ENCODE data around the gene IL18BP.

The IL18BP gene

DNA sequence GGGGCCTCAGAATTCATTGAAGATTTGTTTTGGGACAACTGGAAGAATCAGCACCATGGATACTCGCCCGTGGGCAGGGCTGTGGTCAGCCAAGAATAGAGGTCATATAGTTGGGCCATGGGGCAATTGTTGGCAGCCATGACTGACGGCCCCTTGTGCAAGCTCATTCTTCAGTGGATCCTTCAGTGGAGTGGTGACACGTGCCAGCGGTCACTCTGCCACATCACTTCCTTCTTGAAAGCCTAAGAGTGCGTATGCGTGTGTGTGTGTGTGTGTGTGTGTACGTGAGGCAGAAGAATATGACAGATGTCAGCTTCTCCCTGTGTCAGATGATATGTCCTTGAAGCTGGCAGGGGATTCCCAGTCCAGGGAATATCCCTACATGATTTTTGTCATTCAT, 1.8 kb upstream of the IL18BP start:
- no peak for DNase-seq (ENCODE audit: low spot score)

DNA sequence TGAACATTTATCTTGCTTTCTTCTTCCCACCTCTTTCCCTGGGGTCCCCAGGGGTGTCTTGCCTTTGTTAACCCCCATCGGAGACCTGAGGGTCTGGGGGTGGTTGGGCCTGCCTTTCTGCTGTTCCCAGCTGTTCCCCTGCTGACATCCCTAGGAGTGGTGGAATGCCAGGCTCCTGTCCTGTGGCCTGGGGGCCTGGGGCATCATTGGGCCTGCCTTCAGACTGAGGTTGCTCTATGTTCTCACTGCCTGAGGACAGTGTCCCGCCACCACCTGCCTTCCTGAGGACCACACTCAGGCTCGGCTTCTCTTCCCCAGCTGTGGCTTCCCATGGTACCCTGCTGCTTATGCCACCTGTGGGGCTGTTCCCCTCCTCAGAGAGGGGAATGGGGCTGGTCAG, 1.1 kb upstream of the IL18BP start:
- no peak for DNase-seq (ENCODE audit: low spot score)

DNA sequence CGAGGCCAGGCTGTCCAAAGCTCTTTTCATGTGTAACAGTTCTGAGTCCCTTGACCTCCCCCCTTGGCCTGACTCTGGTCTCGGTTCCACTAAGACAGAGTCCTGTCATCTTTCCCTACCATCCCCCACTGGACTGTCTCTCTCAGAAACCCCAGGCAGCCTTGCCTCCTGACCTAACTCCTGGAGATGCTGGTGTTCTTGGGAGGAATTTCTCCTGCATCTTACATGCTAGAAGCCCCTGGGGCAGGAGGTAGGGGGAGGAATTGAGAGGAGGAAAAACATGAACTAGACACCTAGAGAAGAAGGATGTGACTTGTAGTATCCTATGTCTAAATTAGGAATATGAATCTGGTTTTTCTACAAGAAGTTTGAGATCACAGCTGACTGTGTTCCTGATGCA, 648 bp upstream of the IL18BP start:
- no peak for DNase-seq (ENCODE audit: low spot score)

DNA sequence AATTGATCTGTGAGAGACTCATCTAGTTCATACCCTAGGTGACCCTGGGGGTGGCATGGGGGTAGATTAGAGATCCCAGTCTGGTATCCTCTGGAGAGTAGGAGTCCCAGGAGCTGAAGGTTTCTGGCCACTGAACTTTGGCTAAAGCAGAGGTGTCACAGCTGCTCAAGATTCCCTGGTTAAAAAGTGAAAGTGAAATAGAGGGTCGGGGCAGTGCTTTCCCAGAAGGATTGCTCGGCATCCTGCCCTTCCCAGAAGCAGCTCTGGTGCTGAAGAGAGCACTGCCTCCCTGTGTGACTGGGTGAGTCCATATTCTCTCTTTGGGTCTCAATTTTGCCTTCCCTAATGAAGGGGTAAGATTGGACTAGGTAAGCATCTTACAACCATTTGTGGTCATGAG, 653 bp downstream of the IL18BP start:
- no peak for DNase-seq (ENCODE audit: low spot score)

DNA sequence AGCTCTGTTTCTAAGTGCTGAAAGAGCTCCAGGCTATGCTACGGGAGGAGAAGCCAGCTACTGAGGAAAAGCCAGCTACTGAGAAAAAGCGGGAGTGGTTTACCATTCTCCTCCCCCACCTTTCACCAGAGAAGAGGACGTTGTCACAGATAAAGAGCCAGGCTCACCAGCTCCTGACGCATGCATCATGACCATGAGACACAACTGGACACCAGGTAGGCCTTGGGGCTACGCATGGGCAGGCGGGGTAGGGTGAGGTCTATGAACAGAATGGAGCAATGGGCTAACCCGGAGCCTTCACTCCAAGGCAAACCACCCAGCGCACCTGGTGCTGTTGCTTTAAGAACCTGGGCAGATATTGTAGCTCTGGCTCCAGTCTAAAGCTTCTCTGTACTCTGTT, 1.1 kb downstream of the IL18BP start:
- DNase-seq (ENCODE audit: low spot score), result no peak

DNA sequence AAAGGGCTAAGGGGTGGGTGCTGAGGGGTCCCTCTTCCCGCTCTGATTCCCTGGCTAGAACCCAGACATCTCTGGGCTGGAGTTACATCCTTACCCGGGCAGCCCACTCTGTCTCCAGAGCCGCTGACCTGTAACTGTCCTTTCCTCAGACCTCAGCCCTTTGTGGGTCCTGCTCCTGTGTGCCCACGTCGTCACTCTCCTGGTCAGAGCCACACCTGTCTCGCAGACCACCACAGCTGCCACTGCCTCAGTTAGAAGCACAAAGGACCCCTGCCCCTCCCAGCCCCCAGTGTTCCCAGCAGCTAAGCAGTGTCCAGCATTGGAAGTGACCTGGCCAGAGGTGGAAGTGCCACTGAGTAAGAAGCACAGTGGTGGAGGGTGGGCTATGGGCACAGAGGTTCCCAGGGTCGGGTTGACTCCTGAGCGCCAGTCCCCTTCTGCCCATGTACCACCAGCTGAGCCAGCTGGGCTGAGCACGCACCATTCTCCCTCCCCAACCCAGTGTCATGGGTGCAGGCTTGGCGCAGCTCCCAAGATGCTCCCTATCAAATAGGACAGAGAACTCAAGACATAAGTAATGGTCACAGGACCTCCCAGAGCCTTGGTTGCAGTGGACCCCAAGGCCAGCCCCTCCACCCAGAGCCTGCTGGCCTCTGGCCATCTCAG, 1.6 kb downstream of the IL18BP start:
- no peak for DNase-seq (ENCODE audit: low spot score)

DNA sequence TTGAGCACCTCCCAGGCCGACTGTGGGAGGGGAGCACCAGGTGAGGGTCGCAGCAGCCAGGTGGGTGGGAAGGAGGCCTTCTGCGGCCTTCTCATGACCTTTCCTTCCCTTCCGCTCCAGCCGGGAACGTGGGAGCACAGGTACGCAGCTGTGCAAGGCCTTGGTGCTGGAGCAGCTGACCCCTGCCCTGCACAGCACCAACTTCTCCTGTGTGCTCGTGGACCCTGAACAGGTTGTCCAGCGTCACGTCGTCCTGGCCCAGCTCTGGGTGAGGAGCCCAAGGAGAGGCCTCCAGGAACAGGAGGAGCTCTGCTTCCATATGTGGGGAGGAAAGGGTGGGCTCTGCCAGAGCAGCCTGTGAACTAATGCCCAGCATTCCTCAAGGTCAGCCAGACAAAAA, 2.6 kb downstream of the IL18BP start:
- DNase-seq (ENCODE audit: low spot score), result no peak

DNA sequence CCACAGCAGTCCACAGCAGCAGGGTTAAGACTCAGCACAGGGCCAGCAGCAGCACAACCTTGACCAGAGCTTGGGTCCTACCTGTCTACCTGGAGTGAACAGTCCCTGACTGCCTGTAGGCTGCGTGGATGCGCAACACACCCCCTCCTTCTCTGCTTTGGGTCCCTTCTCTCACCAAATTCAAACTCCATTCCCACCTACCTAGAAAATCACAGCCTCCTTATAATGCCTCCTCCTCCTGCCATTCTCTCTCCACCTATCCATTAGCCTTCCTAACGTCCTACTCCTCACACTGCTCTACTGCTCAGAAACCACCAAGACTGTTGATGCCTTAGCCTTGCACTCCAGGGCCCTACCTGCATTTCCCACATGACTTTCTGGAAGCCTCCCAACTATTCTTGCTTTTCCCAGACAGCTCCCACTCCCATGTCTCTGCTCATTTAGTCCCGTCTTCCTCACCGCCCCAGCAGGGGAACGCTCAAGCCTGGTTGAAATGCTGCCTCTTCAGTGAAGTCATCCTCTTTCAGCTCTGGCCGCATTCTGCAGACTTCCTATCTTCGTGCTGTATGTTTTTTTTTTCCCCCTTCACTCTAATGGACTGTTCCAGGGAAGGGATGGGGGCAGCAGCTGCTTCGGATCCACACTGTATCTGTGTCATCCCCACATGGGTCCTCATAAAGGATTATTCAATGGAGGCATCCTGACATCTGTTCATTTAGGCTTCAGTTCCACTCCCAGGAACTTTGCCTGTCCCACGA, 3.3 kb downstream of the IL18BP start:
- DNase-seq (ENCODE audit: low spot score), result no peak

DNA sequence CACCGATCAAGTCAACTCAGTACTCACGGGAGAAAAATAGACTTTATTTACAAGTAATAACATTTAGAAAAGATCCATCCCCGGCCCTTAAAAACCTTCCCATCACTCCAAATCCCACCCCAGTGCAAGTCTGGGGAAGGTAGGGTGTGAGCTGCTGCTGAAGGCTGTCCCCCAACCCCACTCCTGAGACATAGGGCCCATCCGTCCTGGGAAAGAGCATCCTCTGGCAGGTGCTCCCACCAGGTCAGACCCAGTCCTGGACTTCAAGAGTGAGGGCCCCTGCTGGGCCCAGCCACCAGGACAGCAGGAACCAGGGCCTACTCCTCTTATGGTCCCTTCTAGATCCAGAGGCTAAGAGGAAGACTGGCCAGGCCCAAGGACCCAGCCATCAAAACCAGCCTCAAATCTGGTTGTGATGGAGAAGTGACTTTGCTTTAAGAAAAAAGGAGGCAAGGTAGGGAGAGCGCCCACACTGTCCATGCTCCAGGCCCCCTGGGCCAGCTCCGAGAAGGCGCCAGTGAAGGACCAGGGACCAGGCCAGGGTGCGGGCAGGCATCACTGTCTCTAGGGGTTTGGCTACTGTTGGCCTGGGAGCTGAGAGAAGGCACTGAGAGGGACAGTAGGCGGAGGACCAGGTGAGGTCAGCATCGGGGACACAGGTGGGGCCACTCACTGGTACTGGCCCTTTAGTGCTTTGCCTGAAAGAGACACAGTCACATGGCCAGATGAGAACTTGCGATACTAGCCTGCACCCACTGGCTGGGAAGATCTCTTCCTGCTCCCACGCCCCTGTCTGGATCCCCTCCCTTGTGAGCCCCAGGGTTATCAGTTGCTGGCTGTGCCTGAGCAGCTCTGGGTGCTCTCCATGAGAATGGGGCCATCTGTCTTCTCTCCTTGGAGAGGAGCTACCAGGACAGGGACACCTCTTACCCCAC, 4.4 kb downstream of the IL18BP start:
- DNase-seq (ENCODE audit: low spot score), result no peak

DNA sequence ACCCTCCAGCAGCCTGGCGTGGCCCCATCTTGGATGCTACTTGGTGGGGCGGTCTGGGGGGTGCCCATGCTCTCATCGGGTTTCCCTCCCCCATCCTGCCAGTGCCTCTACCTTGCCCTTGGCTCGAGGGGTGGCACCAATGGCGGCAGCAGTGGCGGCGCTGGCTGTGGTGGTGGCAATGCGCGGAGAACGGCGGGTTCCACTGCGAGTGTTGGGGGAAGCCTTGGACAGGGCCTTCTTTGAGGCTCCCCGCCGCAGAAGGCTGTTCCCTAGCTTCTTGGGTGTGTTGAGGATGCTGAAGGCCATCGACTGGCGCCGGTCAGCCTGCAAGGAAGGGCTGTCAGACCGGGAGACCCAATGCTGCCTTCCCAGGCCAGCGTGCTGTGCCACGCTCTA, 5.1 kb downstream of the IL18BP start:
- DNase-seq (ENCODE audit: low spot score), result no peak

DNA sequence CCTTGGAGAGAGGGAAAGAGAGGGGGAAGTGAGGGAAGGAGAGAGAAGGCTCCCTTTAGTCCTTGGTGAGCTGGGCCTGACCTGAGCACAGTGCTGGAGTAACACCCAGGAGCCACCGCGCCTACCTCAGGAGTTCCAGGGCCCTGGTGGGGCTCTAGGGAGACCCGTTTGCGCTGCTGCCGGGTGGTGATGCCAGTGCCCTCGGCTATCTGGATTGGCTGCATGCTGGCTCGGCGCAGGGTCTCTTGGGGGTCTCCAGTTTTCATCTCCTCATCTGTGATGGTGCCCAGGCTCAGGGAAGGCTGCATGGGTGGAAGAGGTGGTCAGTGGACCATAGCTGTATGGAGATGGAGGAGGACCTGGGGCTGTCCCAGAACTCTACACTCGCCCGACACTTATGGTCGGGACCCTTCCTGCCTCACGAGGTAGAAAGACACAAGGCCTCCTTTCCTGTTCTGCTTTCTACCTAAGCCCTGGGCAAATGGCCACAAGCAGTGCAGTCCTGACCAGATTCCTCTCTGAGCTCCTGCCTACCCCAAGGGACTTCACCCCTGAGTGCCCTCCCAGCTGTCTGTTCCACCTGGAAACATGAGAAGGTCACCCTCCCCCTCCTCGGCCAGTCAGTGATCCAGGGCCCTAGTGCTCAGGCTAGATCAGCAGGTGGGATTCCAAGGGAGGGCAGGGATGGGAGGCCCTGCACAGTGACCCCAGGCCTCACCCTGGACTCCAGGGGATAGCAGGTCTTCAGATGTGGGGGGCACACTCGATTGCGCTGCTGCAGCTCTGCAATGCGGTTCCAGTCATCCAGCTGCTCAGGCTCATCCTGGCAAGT, 6.0 kb downstream of the IL18BP start:
- DNase-seq (ENCODE audit: low spot score), result no peak

DNA sequence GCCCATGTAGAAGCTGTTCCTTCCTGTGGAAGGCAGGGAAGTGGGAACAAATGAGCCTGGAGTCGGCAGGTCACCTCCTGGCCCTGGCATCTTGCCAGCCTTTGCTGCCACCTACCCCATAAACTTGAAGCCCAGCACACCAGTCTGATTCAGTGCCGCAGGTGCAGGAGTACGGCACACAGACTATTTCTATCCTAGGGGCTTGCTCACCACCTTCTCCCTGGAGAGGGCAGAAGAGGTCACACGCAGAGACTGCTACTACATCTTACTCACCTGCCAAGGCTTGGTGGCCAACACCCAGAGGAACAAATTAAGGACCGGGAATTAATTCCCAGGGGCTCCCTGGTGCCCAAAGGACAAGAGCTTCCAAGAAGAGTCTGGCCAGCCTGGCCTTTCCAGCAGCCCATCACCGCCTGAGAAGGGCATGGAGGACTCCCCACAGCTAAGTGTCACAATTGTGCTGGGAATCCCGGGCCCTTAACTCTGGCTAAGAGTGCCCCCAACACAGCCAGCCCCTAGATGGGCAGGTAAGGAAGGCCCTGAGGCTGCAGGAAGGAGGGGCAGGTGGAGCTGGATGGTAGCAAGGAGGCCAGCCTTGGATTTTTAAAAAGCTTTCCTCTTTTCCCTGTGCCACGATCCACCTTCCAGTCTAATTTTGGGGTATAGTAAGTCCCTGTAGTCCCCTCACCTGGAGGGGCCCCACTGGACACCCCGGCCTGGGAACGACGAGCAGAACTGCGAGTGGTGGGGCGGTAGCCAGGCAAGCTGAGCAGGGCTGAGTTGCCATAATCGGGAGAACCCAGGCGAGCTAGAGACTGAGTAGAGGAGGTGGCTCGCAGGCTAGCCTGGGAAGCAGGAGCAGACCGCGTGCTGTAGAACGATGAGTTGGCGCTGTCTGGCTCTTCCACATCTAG, 6.9 kb downstream of the IL18BP start:
- no peak for DNase-seq (ENCODE audit: low spot score)

DNA sequence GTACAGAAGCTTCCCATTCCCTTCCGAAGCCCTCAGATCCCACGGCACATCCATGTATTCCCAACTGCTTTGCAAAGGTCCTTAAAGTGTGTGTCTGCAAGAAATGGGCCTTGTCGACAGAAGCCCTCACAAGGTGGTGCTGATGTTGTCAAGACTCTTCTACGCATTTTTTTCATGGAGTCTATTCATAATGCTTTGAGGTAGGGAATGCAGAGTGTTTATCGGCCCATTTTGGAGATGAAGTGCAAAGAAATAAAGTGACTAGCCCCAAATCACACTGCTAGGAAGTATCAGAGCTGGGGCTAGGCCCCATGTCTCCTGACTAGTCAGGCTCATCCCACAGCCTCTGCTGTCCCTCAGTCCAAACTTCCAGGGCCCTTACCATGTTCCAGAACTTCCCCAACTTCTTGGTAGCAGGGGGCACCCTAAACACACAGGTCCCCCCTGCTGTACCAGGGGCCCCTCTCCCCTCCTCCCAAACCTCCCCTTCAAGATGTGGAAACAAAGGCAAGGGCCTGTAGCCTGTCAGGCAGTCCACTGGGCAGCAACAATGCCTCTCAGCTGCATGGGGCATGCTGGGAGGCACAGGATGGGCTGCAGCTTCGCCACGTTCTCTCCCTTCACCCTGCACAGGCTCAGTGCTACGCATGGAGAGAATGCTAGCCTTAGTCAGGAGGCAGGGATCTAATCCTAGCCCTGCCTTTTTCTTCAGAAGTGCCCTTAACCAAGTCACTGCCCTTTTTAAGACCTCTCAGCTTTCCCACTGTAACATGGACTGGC, 7.8 kb downstream of the IL18BP start:
- no peak for DNase-seq (ENCODE audit: low spot score)

DNA sequence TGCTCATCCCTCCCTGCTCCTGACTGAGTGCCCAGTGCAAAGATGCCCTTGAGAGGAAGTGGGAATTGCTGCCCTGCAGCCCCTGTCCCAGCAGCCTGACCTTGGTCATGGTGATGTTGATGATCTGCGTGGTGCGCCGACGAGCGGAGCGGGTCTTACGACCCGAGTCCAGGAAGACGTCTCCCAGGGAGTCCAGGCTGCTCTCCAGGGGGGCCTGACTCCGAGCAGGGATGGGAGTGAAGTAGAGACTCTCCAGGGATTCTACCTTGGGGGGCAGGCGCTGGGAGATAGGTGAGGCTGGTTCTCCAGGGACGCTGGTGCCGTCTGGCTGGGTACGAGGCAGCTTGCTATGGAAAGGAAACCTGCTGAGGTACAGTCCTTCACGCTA, 8.4 kb downstream of the IL18BP start:
- no peak for DNase-seq (ENCODE audit: low spot score)

DNA sequence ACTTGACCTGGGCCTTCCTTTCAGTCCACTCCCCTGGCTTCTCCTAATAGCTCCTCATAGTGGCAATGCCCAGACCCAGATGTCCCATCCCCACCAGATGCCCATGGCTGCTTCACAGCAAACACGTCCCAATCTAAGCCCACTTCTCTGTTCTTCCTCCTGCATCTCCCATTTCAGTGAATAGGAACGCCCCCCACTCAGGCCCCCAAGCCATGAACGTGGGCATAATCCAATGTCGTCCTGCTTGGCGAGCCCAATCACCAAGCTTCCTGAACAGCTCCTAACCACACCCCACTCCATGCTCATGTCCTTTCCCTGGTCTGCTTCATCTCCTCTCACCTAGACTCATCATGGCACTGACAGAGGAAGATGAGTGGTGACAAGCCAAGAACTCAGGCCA, 8.9 kb downstream of the IL18BP start:
- DNase-seq (ENCODE audit: low spot score), result no peak

DNA sequence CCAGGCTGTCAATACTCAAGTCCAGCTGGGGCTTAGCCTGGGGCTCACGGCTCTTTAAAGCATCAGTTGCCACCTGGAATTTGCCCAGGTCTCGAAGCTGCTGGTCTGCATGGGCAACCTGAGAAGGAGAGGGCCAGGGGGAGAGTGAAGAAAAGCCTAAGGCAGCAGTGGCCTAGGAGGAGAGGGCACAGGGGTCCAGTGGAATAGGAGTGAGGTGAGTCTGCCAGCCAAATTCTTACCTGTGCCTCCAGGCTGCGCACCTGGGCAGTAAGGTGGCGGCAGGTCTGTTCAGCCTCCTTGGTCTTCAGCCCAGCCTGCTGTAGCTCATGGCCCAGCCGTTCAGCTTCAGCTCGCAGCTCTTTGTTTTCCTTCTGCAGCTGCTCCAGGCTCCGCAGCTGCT, 10.0 kb downstream of the IL18BP start:
- DNase-seq (ENCODE audit: low spot score), result no peak

DNA sequence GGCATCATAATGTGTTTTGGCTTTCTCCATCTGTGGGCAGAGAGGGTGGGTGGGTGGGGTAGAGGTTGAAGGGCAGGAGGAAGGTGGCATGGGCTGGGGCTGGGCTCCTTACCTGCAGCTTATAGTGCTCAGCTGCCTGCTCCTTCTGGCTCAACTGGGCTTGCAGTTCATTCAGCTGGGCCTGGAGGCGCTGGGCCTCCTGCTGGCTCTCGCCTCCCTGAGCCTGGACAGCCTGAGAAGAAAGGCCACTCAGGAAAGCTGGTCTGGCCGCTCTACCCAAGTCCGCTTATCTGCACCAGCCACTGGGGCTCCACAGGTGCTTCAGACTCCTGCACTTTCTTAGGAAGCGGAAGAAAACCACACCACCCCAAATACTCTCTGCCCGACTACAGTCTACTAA, 10.4 kb downstream of the IL18BP start:
- no peak for DNase-seq (ENCODE audit: low spot score)

DNA sequence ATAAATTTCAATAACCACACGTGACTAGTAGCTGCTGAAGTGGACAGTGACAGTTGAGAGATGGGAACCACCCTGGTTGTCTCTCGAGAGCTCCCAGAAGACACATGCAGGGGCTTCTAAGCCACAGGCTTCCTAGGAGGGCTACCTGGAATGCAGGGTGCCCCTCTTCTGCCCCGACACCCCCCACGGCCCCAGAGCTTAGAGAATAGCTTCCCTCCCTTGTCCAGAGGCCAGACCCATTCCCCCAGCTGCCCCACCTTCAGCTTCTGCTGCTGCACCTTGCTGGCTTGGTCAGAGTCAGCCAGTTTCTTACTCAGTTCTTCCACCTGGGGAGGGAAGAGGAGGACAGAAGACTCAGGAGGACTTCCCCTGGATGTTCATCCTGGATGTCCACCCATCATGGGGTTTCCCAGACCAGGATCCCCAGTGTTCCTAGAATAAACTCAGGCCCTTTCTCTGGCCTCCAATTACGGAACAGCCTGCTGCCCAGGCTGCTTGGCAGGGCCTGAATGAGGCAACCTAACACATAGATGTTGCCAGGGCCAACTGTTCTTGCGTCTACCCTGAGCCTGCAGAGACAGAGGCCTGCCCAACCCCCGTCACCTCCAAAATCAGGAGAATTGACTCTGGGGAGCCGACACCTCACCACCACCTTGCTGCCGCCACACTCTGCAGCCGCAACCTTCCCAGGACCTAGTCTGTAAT, 12.0 kb downstream of the IL18BP start:
- DNase-seq (ENCODE audit: low spot score), result no peak

DNA sequence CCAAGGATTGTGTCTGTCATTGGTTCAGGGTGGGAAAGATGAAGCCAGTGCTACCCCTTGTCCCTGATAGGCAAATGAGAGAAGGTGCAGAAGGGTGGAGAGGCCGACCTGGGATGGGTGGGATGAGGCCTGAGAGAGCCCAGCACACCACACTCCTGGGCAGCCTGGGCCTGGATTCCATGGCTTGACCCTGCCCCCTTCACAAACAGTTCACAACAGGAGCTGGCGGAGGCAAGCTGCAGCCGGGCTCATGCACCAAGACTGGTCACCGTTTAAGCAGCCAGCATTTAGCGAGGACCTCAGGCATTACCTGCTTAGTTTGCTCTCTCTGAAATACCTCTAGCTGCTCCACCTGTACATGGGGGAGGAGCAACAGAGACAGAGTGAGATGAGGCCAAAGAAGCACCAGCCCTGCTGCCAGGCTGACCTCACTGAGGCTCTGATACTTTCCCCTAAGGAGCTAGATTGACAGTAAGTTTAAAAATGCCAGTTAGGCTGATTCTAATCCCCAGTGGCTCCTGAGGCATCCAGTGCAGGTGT, 13.5 kb downstream of the IL18BP start:
- no peak for DNase-seq (ENCODE audit: low spot score)
